Measurements from ENCODE around the gene SVEP1. TPM values are rescaled to one million over a fixed set of nuclear protein-coding genes. Genes with fewer than 3 reads are reported as not detected.

SVEP1 gene
- total and polyA plus RNA-seq, 2 experiments from 2014 or later = 0.18 to 0.63 TPM

GRCh38 chr9:110582156-110582555, 2.6 kb upstream of the SVEP1 start (continued):
- TF ChIP-seq REST (IDR thresholded peaks at IDR 0.05; ENCODE audit: unreplicated experiment) (no peak), NANOG (IDR thresholded peaks at IDR 0.05; ENCODE audit: borderline replicate concordance) (no peak), CTCF (conservative IDR thresholded peaks at IDR 0.05; ENCODE audit: low read depth in 2 of 2) (no peak), CREB1 (CRISPR knock-in tag; IDR thresholded peaks at IDR 0.05; ENCODE audit: low read depth) (no peak), POLR2AphosphoS5 (IDR thresholded peaks at IDR 0.05; ENCODE audit: low read depth) (no peak), ZNF114 (CRISPR knock-in tag; IDR thresholded peaks at IDR 0.05) (no peak), EZH2phosphoT487 (IDR thresholded peaks at IDR 0.05; ENCODE audit: unreplicated experiment) (no peak), STAT1 (IDR thresholded peaks at IDR 0.05; ENCODE audit: unreplicated experiment) (no peak), EZH2 (IDR thresholded peaks at IDR 0.05; ENCODE audit: low read depth, unreplicated experiment) (no peak)

GRCh38 chr9:110580850-110581249, 1.3 kb upstream of the SVEP1 start:
- ATAC-seq (no peak), DNase-seq (ENCODE audit: low spot score) (no peak)
- Histone ChIP-seq H3K4me3 (no peak overlapping the region), H3K9me2 (ENCODE audit: insufficient read depth) (no peaks in the 10 kb centered on the region), H3F3A (replicated peaks; ENCODE audit: low read depth) (no peaks in the 10 kb centered on the region), H3K4me2 (peak overlapping the region; percentile 82; the same call in 1 of the 2 replicates), H2AFZ (no peak overlapping the region), H3K27ac (ENCODE audit: low read depth) (no peak overlapping the region), H3K79me2 (replicated peaks; ENCODE audit: insufficient read depth) (no peaks in the 10 kb centered on the region), H4K20me1 (replicated peaks; ENCODE audit: insufficient read depth) (no peaks in the 10 kb centered on the region), H3K27me3 (ENCODE audit: insufficient read depth) (peaks cover 55% of the 10 kb centered on the region), H3K36me3 (ENCODE audit: insufficient read depth) (no peaks in the 10 kb centered on the region), H3K4me1 (ENCODE audit: insufficient read depth) (peaks cover 33% of the 10 kb centered on the region)
- Mint-ChIP-seq H3K4me1 (peaks cover 26% of the 10 kb centered on the region; the same call in 2 of the 3 replicates), H3K36me3 (ENCODE audit: low read depth) (no peaks in the 10 kb centered on the region), H3K9me3 (peaks cover 3% of the 10 kb centered on the region; the same call in 1 of the 3 replicates), H3K4me3 (no peak overlapping the region), H3K27ac (no peak overlapping the region), H3K27me3 (ENCODE audit: insufficient read depth, low read depth, poor library complexity) (peaks cover 41% of the 10 kb centered on the region)
- no peak for TF ChIP-seq ZNF331 (CRISPR knock-in tag; IDR thresholded peaks at IDR 0.05; ENCODE audit: low read depth)
- no peak for TF ChIP-seq POLR2AphosphoS5 (IDR thresholded peaks at IDR 0.05; ENCODE audit: low read depth)
- no peak for TF ChIP-seq JUNB (IDR thresholded peaks at IDR 0.05; ENCODE audit: unreplicated experiment)
- TF ChIP-seq EZH2phosphoT487 (IDR thresholded peaks at IDR 0.05; ENCODE audit: unreplicated experiment) = no peak
- TF ChIP-seq NANOG (IDR thresholded peaks at IDR 0.05; ENCODE audit: borderline replicate concordance) = no peak
- no peak for TF ChIP-seq REST (IDR thresholded peaks at IDR 0.05; ENCODE audit: unreplicated experiment)
